Medulla oblongata (tissue), 1 donor: ENCODE data around the gene MIPOL1.

Experiments used
- DNase-seq: peaks from one replicate; pipeline ENCODE4 v3.0.0-alpha.2; 2015; ENCODE audit errors: extremely low spot score

The MIPOL1 gene

GRCh38 chr14:37399517-37399916, 201.8 kb downstream of the MIPOL1 start:
- DNase-seq: no peak

- no peak for DNase-seq
Measured at GRCh38 chr14:37401093-37401492, 203.4 kb downstream of the MIPOL1 start.

GRCh38 chr14:37403626-37404025, 205.9 kb downstream of the MIPOL1 start:
- DNase-seq: no peak

DNA sequence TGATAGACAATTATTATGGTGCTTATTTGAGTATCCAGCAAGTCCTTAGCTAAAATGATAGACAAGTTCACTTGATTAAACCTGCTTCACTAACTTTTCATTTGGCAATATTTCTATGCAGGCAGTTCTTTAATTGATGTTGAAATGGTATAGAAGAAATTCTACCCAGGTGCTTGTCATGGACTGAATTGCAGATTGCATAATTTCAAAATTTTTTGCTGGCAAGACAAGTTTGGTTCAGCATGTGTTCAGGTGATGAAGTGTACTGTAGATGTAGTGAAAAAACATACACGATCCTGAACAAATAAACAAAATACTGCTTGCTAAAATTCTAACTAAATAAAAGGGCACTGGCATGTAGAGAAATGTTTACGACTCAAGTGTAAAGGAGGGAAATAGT, 208.4 kb downstream of the MIPOL1 start:
- DNase-seq: no peak

- DNase-seq: no peak
Measured at GRCh38 chr14:37411079-37411735, 213.5 kb downstream of the MIPOL1 start.

- no peak for DNase-seq
Measured at GRCh38 chr14:37413050-37413449, 215.3 kb downstream of the MIPOL1 start.

DNA sequence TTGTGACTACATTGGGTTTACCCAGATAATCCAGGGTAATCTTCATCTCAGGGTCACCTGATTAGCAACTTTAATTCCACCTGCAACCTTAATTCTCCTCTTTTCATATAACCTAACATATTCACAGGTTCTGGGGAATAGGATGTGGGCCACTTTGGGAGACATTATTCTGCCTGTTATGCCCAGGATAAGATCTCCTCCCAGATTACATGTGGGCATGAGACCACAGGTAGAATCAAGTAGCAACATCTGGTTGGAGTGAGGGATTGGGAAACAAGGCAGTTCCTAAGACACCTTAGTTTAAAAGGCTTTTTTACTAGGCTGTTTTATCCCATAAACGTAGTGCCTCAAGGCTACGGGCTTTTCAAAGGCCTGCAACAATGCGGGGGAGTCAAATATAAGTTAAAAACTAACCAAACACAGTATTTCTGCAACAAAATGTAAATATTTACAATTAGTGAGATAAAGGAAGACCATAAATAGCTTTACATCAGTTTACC, 215.8 kb downstream of the MIPOL1 start:
- no peak for DNase-seq

DNA sequence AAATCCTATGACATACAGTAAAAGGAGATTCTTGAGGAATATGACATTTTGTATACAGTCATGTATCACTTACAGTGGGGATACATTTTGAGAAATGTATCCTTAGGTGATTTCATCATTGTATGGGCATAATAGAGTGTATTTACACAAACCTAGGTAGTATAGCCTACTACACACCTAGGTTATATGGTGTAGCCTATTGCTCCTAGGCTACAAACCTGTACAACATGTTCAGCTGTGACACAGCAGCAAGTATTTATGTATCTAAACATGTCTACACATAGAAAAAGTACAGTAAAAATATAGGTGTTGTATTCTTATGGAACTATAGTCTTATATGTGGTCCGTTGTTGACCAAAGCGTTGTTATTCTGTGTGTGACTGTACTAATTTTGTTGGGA, 218.5 kb downstream of the MIPOL1 start:
- no peak for DNase-seq

- no peak for DNase-seq
Measured at GRCh38 chr14:37417151-37417550, 219.4 kb downstream of the MIPOL1 start.

GRCh38 chr14:37417833-37418232, 220.1 kb downstream of the MIPOL1 start:
- no peak for DNase-seq

GRCh38 chr14:37420622-37421021, 222.9 kb downstream of the MIPOL1 start:
- DNase-seq: no peak

- DNase-seq: no peak
Measured at GRCh38 chr14:37422319-37422718, 224.6 kb downstream of the MIPOL1 start.

DNA sequence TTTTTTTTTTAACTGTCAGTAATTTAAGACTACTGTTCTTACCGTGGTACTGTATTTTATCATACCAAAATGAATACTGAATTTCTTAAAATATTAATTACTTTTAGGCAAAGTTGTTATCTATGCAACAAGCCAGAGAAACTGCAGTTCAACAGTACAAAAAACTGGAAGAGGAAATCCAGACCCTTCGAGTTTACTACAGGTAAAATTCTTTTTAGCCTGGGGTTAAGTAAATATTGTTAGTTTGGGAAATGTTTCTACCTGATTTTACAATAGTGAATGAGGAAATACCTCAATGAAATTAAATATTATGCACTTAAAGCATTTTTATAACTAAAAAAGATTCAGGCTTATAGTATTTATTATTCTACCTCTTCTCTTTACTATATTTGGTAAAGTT, 225.0 kb downstream of the MIPOL1 start:
- DNase-seq: no peak

DNA sequence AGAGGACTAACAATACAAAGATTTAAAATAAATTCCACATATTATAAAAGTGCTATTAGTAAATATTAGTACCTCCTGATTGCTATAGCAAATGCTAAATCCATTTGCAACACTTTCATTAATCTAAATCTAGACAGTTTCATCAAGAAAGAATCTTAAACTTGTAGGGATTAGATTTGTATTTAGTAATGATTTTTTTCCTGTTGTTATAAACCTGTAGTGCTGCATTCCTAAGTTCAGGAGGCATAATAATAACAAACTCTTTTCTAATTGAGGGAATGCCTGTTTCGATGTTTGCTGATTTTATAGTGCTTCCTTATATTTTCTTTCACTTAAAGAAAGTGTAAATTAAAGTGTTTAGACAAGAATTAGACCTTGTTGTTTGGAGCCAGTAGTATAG, 231.2 kb downstream of the MIPOL1 start:
- no peak for DNase-seq

DNA sequence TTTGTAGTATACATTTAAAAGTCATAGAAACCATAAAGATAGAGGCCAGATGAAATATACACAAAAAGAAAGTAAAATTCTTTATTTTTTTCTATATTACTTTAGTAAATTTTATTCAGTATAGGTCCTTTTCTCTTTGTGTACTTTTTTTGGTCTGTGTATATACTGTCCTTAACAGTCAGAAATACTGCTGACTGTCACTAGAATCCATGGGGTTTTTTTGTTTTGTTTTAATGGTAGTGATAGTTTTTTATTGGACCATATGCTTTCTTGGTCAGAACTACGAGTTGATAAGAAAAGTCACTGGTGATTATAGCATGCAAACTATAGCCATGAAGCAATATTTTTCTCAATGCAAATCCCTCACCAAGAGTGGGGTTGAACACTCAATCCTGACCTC, 231.9 kb downstream of the MIPOL1 start:
- DNase-seq: no peak

- DNase-seq: no peak
Measured at GRCh38 chr14:37434867-37435266, 237.1 kb downstream of the MIPOL1 start.

DNA sequence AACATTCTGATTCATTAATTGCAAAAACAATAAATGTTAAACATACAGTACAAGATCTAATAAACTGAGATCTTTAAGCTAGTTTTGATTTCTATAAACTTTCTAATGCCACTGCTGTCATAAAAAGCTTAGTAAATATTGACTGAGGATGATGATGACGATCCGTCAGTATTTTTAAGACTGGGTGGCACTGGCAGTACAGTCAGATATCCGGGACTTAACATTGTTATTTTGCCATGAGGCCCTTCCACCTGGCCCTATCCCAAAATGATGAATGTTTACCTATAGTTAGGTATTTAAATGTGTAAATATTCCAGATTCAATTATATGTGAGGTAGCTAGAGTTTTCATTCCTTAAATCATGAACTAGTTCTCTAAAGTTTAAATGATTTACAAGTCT, 238.8 kb downstream of the MIPOL1 start:
- DNase-seq: no peak

DNA sequence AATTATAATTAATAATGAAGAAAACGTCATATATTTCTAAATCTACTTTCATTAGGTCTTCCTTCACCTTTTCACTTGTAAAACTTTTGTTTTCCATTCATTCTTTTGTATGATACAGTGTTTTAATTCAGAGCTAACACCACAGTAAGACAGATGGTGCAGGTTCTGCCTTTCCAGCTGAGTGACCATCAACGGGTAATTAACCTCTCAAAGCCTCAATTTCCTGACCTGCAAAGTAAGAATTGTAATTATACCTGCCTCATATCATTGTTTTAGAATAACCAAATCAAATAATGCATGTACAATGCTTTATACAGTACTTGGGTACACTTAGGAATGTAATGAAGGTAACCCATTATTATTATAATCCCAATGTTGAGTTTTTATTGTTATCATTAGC, 239.8 kb downstream of the MIPOL1 start:
- no peak for DNase-seq

- no peak for DNase-seq
Measured at GRCh38 chr14:37438444-37438843, 240.7 kb downstream of the MIPOL1 start.

DNA sequence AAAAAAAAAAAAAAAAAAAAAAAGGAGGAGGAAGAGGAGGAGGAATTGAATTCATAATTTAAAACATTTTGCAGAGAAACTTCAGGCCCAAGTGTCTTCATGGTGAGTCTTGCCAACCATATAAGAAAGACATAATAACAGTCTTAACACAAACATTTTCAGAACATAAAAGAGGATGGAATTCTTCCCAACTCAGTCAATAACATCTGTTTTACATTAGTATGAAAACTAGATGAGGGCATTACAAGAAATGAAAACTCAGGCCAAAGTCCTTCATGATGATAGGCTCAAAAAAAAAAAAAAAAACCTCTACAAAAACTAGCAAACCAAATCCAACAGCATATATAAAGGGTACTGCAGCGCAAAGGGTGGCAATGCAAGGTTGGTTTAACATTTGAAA, 245.7 kb downstream of the MIPOL1 start:
- no peak for DNase-seq

DNA sequence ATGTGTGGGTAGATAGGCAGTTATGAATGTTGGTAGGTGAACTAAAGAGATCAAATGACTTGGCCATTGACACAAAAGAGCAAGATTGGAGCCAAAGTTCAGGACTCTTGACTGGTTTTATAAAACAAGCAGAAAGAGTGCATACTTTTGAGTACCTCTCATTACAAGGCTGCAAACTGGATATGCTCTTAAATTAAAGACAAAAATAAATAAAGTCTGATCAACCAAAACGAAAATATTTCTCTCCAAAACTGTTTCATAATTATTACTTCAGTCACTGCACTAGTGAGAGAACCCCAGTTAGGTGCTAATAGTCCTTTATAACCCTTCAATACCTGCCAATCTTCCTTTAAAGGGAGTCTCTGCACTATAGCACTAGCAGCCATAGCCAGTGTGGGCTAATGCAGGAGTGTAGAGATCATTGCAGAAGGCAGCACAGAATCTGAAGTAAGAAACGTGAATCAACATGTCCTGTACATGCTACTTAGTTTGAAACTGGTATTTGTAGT, 250.2 kb downstream of the MIPOL1 start:
- no peak for DNase-seq

DNA sequence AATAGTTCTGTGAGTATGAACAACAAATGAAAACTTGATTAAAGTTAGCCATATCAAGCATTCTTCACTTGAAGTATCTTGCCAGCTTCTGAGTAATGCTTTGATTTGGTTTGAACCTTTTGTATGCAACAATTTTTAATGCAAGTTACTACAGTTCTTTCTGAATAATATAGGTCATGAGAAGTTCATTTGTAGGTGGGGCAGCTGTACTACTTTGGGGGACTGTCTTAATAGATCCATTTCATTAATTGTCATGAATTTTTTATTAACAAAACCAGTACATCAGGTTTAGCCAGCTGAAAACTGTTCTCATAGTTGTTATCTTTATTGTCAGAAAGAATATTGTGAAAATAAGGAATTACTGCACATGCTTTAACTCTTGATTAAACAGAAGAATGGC, 254.6 kb downstream of the MIPOL1 start:
- DNase-seq: no peak

- DNase-seq: no peak
Measured at GRCh38 chr14:37453985-37454384, 256.2 kb downstream of the MIPOL1 start.

- DNase-seq: no peak
Measured at GRCh38 chr14:37457334-37457733, 259.6 kb downstream of the MIPOL1 start.
